Loucy (cell line): ENCODE data around the gene TBC1D22A.

Experiments
- H2AFZ ChIP-seq: fragments of 200-600 bp; sonication (generic); 2 replicates; pipeline ENCODE4 v1.6.0; 2016; ENCODE audit warnings: antibody characterized with exemption, mild to moderate bottlenecking, low read length, moderate library complexity
- H3F3A ChIP-seq: fragments of 200-600 bp; 2 replicates; pipeline ENCODE4 v1.6.0; 2016; ENCODE audit warnings: antibody characterized with exemption, low read depth, mild to moderate bottlenecking
- H3K27me3 ChIP-seq: fragments of 200-600 bp; sonication (generic); 2 replicates; pipeline ENCODE4 v1.6.1; 2014; ENCODE audit warnings: low read length, mild to moderate bottlenecking; ENCODE audit not compliant: insufficient read depth, poor library complexity, severe bottlenecking
- H3K36me3 ChIP-seq: fragments of 200-600 bp; sonication (generic); 2 replicates; pipeline ENCODE4 v1.6.1; 2016; ENCODE audit warnings: low read length; ENCODE audit not compliant: insufficient read depth
- H3K4me1 ChIP-seq: fragments of 200-600 bp; sonication (generic); 2 replicates; pipeline ENCODE4 v1.5.1; 2014; ENCODE audit warnings: low read length, mild to moderate bottlenecking; ENCODE audit not compliant: insufficient read depth, poor library complexity, severe bottlenecking
- H3K4me2 ChIP-seq: fragments of 200-600 bp; sonication (generic); 2 replicates; pipeline ENCODE4 v1.6.0; 2014; ENCODE audit warnings: antibody characterized with exemption, low read length, low read depth, mild to moderate bottlenecking; ENCODE audit not compliant: poor library complexity, severe bottlenecking
- H3K4me3 ChIP-seq: fragments of 200-600 bp; sonication (generic); 2 replicates; pipeline ENCODE4 v1.5.1; 2014; ENCODE audit warnings: low read length, mild to moderate bottlenecking, mixed read lengths; ENCODE audit not compliant: poor library complexity, severe bottlenecking
- H3K79me2 ChIP-seq: fragments of 200-600 bp; sonication (generic); 2 replicates; pipeline ENCODE4 v1.6.1; 2014; ENCODE audit warnings: low read length; ENCODE audit not compliant: insufficient read depth
- H3K9ac ChIP-seq: fragments of 200-600 bp; sonication (generic); 2 replicates; pipeline ENCODE4 v1.6.0; 2014; ENCODE audit warnings: mild to moderate bottlenecking, low read depth, low read length, moderate library complexity; ENCODE audit not compliant: poor library complexity, severe bottlenecking
- H3K9me2 ChIP-seq: fragments of 200-600 bp; sonication (generic); replicated peaks from 2 replicates; pipeline ENCODE4 v1.6.1; 2016; ENCODE audit warnings: low read depth, low read length, mixed read lengths
- H3K9me3 ChIP-seq: fragments of 200-600 bp; sonication (generic); 2 replicates; pipeline ENCODE4 v1.6.1; 2014; ENCODE audit warnings: mild to moderate bottlenecking, antibody characterized with exemption, low read length, low read depth; ENCODE audit not compliant: insufficient read depth
- H4K20me1 ChIP-seq: fragments of 200-600 bp; sonication (generic); 2 replicates; pipeline ENCODE4 v1.6.0; 2014; ENCODE audit warnings: antibody characterized with exemption, low read length, mild to moderate bottlenecking; ENCODE audit not compliant: insufficient read depth, poor library complexity, severe bottlenecking
- CTCF ChIP-seq: fragments of 200-600 bp; sonication (generic); conservative IDR thresholded peaks from 2 replicates; pipeline ENCODE4 v1.5.1; 2014; ENCODE audit warnings: mild to moderate bottlenecking, antibody characterized with exemption, low read length
- EZH2phosphoT487 ChIP-seq: fragments of 200-600 bp; IDR thresholded peaks from 2 replicates; pipeline ENCODE4 v1.6.1; 2018; ENCODE audit warnings: antibody characterized with exemption, mild to moderate bottlenecking, moderate library complexity, borderline replicate concordance

The TBC1D22A gene

GRCh38 chr22:46788441-46789172, 26.2 kb downstream of the TBC1D22A start:
- no peak overlapping the region for H3K4me3 ChIP-seq
- no peaks in the 10 kb centered on the region for H3K27me3 ChIP-seq
- H3K9me3 ChIP-seq: no peaks in the 10 kb centered on the region
- no peak overlapping the region for H2AFZ ChIP-seq
- TF ChIP-seq CTCF (no peak), EZH2phosphoT487 (no peak)
- peaks cover 24% of the 10 kb centered on the region for H3K4me1 ChIP-seq
- H3F3A ChIP-seq: no peaks in the 10 kb centered on the region
- H3K4me2 ChIP-seq: no peak overlapping the region
- no peaks in the 10 kb centered on the region for H3K9me2 ChIP-seq
- no peaks in the 10 kb centered on the region for H4K20me1 ChIP-seq
- peaks cover 13% of the 10 kb centered on the region; the same call in 1 of the 2 replicates for H3K36me3 ChIP-seq
- peaks cover 75% of the 10 kb centered on the region for H3K79me2 ChIP-seq
- H3K9ac ChIP-seq: no peak overlapping the region

GRCh38 chr22:46789992-46790391, 27.5 kb downstream of the TBC1D22A start:
- Histone ChIP-seq H3K9me2 (no peaks in the 10 kb centered on the region), H4K20me1 (no peaks in the 10 kb centered on the region), H3K4me3 (no peak overlapping the region), H3K36me3 (peaks cover 27% of the 10 kb centered on the region; the same call in 1 of the 2 replicates), H2AFZ (no peak overlapping the region), H3K4me1 (peaks cover 24% of the 10 kb centered on the region), H3K79me2 (peaks cover 68% of the 10 kb centered on the region), H3F3A (no peaks in the 10 kb centered on the region), H3K27me3 (no peaks in the 10 kb centered on the region), H3K9ac (no peak overlapping the region), H3K9me3 (no peaks in the 10 kb centered on the region), H3K4me2 (no peak overlapping the region)
- no peak for TF ChIP-seq CTCF
- no peak for TF ChIP-seq EZH2phosphoT487

- H3K9me3 ChIP-seq: no peaks in the 10 kb centered on the region
- H3F3A ChIP-seq: no peaks in the 10 kb centered on the region
- no peaks in the 10 kb centered on the region for H4K20me1 ChIP-seq
- H2AFZ ChIP-seq: 0 out of 2 replicates have a peak overlapping the region, but pooled peaks have one; percentile 1
- peaks cover 36% of the 10 kb centered on the region; the same call in 1 of the 2 replicates for H3K36me3 ChIP-seq
- no peaks in the 10 kb centered on the region for H3K9me2 ChIP-seq
- peak overlapping the region; percentile 62 for H3K4me3 ChIP-seq
- peak overlapping the region; percentile 77 for H3K4me2 ChIP-seq
- peak overlapping the region; percentile 34 for H3K9ac ChIP-seq
- peaks cover 62% of the 10 kb centered on the region for H3K79me2 ChIP-seq
- H3K4me1 ChIP-seq: peaks cover 24% of the 10 kb centered on the region
- no peaks in the 10 kb centered on the region for H3K27me3 ChIP-seq
- TF ChIP-seq CTCF (no peak), EZH2phosphoT487 (no peak)
Measured at GRCh38 chr22:46791201-46791731, 28.8 kb downstream of the TBC1D22A start.
